Thyroid gland (tissue), 4 donors: ENCODE results near the gene ABCB10. TPM values are rescaled to one million over a fixed set of nuclear protein-coding genes. Genes with fewer than 3 reads are reported as not detected.
A peak's percentile ranks its signal among the peaks of the same experiment; 100 is the strongest.

Source experiments
- DNase-seq, 2 donors: peaks; one replicate each; pipeline ENCODE4 v3.0.0-alpha.2; 2019
- H3K27ac ChIP-seq, 3 donors: fragments of 200-600 bp; sonication (generic); 1 replicate in 2 of 3; 2 replicates in 1 of 3; pipeline ENCODE4 v1.5.1; 2016 to 2019; ENCODE audit warnings: mild to moderate bottlenecking in 1 of 3, moderate library complexity in 1 of 3
- H3K27me3 ChIP-seq: fragments of 200-600 bp; sonication (generic); one replicate; pipeline ENCODE4 v1.5.1; 2019
- H3K36me3 ChIP-seq, 2 donors: fragments of 200-600 bp; sonication (generic); one replicate each; pipeline ENCODE4 v1.5.1; 2016 to 2019
- H3K4me1 ChIP-seq, 2 donors: fragments of 200-600 bp; sonication (generic); one replicate each; pipeline ENCODE4 v1.5.1; 2017 to 2019
- H3K4me3 ChIP-seq, 3 donors: fragments of 200-600 bp; sonication (generic); replicated peaks in 1 of 3; 1 replicate in 2 of 3; 2 replicates in 1 of 3; pipeline ENCODE4 v1.5.1; 2016; ENCODE audit warnings: mild to moderate bottlenecking in 1 of 3
- H3K9me3 ChIP-seq: fragments of 200-600 bp; sonication (generic); one replicate; pipeline ENCODE4 v1.5.1; 2017
- POLR2A ChIP-seq, 2 donors: fragments of 450-650 bp; IDR thresholded peaks; one replicate each; pipeline ENCODE4 v1.6.1; 2017; ENCODE audit warnings: antibody characterized with exemption in 2 of 2, mild to moderate bottlenecking in 2 of 2, moderate library complexity in 1 of 2
- WGBS, 2 donors: methylation state at CpG; one replicate each; pipeline ENCODE4 v1.1.5; 2017; 5-methylcytosine and 5-hydroxymethylcytosine counted together
- intact Hi-C: fragments of 100-400 bp; cut with DNase I; formaldehyde crosslinking; loops from one replicate; pipeline ENCODE4 v1.15.1; 2023
- total RNA-seq, 4 donors: library from RNA; depleted of rRNA; stranded (reverse); fragments of >200 nt; gene quantifications; one replicate each; pipeline ENCODE4 v1.2.3, GENCODE V29; 2016
- TF ChIP-seq, protein P1 (sequence below), 6 experiments: fragments of 200-600 bp in 3 of 6; fragments of 450-650 bp in 3 of 6; sonication (generic) in 3 of 6; IDR thresholded peaks; one replicate each; pipeline ENCODE4 v1.5.1; 2016 to 2019; ENCODE audit warnings: antibody characterized with exemption in 6 of 6, mild to moderate bottlenecking in 2 of 6, inconsistent platforms in 1 of 6, moderate library complexity in 1 of 6

ABCB10 gene
- total RNA-seq, 4 donors from 2014 or later: 13.7 to 22.6 (median 17.8) TPM

DNA sequence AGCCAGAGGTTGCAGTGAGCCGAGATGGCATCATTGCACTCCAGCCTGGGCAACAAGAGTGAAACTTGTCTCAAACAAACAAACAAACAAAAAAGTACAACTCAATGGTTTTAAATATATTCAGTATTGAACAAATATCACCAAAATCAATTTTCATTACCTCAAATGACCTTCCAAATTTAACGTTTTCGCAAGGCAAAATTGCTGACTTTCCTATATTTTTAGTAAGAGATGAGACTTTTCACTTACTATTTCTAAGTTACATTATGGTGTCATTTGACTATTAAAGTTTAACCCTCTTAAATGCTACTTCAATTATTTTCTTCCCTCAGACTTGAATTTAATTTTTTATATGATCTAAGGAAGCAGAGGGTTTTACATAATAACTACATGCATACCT, 23.0 kb upstream of the ABCB10 start:
- H3K27ac ChIP-seq: no peak overlapping the region
- no peak for DNase-seq
- H3K9me3 ChIP-seq: no peaks in the 10 kb centered on the region
- WGBS, 2 donors: 85 to 87% methylated on average over 3 of the region's 3 CpGs
- H3K4me3 ChIP-seq: no peak overlapping the region
- H3K4me1 ChIP-seq: peaks cover 18 to 30% of the 10 kb centered on the region in 2 donors
- intact Hi-C loops: no loop called here
- no peaks in the 10 kb centered on the region for H3K36me3 ChIP-seq
- TF ChIP-seq, protein P1, sequence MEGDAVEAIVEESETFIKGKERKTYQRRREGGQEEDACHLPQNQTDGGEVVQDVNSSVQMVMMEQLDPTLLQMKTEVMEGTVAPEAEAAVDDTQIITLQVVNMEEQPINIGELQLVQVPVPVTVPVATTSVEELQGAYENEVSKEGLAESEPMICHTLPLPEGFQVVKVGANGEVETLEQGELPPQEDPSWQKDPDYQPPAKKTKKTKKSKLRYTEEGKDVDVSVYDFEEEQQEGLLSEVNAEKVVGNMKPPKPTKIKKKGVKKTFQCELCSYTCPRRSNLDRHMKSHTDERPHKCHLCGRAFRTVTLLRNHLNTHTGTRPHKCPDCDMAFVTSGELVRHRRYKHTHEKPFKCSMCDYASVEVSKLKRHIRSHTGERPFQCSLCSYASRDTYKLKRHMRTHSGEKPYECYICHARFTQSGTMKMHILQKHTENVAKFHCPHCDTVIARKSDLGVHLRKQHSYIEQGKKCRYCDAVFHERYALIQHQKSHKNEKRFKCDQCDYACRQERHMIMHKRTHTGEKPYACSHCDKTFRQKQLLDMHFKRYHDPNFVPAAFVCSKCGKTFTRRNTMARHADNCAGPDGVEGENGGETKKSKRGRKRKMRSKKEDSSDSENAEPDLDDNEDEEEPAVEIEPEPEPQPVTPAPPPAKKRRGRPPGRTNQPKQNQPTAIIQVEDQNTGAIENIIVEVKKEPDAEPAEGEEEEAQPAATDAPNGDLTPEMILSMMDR (IDR thresholded peaks at IDR 0.05): no peak
- TF ChIP-seq POLR2A (IDR thresholded peaks at IDR 0.05): no peak
- H3K27me3 ChIP-seq: no peaks in the 10 kb centered on the region

DNA sequence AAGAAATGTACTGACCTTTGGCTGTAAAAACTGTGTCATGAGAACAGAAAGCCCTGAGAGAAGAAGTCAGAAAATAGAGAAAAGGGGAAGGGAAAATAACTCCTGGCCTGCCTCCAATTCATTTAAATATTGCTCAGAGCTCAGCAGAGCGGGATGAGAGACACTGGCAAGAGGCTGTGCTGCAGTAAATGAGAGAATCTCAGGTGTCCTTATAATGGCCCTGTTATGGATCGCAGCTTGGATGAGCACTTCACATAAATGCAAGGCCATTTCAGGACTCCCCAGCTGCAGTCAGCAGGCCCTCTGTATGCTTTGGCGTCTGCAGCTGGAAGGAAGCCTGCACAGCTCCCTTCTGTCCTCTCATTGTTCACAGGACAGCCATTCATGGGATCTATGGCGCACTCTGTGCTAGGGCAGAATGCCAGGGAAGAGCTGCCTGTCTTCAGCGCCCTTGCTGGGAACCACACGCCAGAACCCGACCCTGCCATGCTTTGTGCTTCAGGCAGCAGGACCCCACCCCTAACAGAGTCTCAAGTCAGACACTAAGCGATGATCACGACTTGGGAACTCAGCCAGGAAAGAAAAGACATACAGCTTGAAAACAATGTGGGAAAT, 20.7 kb upstream of the ABCB10 start:
- no peaks in the 10 kb centered on the region for H3K27me3 ChIP-seq
- no peak for TF ChIP-seq POLR2A (IDR thresholded peaks at IDR 0.05)
- TF ChIP-seq, protein P1 (IDR thresholded peaks at IDR 0.05): no peak
- DNase-seq: peak; percentile 13 to 35
- no peaks in the 10 kb centered on the region for H3K36me3 ChIP-seq
- H3K9me3 ChIP-seq: no peaks in the 10 kb centered on the region
- intact Hi-C loops: no loop called here
- H3K4me3 ChIP-seq: no peak overlapping the region
- peaks cover 18 to 30% of the 10 kb centered on the region in 2 donors for H3K4me1 ChIP-seq
- WGBS, 2 donors: 17 to 30% methylated on average over 9 of the region's 9 CpGs
- H3K27ac ChIP-seq: peak overlapping the region in 2 of 3 donors; percentile 66 to 75

DNA sequence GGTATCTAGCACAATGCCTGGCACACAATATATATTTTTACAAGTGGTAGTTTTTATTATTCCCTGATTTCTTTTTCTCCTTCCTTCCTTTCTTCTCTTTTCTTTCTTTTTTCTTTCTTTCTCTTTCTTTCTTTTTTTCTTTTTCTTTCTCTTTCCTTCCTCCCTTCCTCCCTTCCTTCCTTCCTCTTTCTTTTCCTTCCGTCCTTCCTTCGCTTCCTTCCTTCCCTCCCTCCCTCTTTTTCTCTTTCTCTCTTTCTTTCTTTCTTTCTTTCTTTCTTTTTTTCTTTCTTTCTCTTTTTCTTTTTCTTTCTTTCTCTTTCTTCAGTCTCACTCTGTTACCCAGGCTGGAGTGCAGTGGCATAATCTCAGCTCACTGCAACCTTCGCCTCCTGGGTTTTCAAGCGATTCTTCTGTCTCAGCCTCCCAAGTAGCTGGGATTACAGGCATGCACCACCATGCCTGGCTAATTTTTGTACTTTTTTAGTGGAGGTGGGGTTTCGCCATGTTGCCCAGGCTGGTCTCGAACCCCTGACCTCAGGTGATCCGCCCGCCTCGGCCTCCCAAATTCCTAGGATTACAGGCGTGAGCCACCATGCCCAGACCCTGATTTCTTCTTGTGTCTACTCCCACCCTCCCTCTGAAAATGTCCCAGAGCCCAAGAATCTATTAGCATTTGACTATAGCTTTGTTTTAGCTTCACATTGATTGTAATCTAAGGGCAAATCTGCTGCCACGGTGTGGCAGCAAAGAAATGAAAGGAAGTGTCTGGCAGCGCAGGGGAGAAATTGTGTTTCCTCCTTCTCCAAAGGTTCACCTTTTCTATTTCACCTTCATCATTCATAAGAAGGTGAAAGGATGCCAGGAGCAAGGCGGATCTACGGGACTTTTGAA, 19.9 kb upstream of the ABCB10 start:
- intact Hi-C loops: no loop called here
- TF ChIP-seq POLR2A (IDR thresholded peaks at IDR 0.05): no peak
- TF ChIP-seq, protein P1 (IDR thresholded peaks at IDR 0.05): no peak
- Histone ChIP-seq H3K4me3 (no peak overlapping the region), H3K4me1 (peaks cover 18 to 30% of the 10 kb centered on the region in 2 donors), H3K27ac (peak overlapping the region in 2 of 3 donors; percentile 66 to 75), H3K36me3 (no peaks in the 10 kb centered on the region), H3K27me3 (no peaks in the 10 kb centered on the region), H3K9me3 (no peaks in the 10 kb centered on the region)
- DNase-seq: no peak
- WGBS, 2 donors: 72 to 84% methylated on average over 14 of the region's 14 CpGs

DNA sequence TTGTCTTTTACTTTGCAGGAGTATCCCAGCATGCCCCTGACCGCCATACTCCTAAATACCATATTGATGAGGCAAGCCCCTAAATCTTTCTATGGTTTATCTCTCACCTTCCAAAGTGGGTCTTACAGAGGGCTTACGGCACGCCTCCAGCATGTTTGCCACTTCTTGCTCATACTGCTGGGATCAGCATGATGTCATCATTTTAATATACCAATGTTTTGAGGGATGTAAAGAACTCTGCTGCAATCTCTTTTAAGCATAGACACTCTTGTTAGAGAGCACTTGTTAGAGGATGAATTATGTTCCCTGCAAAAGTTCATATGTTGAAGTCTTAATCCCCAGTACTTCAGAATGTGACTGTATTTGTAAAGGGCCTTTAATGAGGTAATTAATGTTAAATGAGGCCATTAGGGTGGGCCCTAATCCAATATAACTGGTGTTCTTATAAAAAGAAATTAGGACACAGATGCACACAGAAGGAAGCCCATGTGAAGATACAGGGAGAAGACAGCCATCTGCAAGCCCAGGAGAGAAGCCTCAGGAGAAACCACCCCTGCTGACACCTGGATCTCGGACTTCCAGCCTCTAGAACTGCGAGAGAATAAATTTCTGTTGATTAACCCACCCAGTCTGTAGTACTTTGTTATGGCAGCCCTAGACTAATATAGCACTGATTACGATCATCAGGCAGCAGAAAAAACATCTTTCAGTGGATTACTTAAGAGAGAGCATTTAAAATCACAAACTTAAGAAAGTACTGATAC, 16.4 kb upstream of the ABCB10 start:
- Histone ChIP-seq H3K27me3 (no peaks in the 10 kb centered on the region), H3K4me1 (peaks cover 11 to 20% of the 10 kb centered on the region in 2 donors), H3K9me3 (no peaks in the 10 kb centered on the region), H3K4me3 (no peak overlapping the region), H3K36me3 (no peaks in the 10 kb centered on the region), H3K27ac (no peak overlapping the region)
- intact Hi-C loops: no loop called here
- WGBS, 2 donors: 95 to 97% methylated on average over 6 of the region's 6 CpGs
- no peak for DNase-seq
- TF ChIP-seq, protein P1 (IDR thresholded peaks at IDR 0.05): no peak
- TF ChIP-seq POLR2A (IDR thresholded peaks at IDR 0.05): no peak
